Measurements from ENCODE around the gene PRR11.

DNA sequence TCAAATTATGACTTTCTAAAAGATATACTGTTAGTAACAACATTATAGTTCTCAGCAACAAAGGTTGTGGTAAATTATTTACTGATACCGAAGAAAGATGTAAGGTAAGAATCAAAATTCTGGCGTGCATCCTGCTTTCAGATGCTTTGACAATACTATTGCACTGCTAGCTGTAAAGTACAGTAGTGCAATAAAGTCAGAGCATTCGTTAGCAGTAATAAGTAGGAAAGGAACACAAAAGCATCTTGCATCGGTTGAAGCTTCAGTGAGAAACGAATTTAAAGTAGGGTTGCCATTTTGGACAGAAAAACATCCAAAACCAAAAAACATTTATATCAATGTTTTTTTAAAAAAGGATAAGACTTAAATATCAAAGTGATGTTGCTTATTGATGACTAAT is 4.5 kb upstream of the PRR11 start:
- no peak for TF ChIP-seq POLR2A (IDR thresholded peaks at IDR 0.05; ENCODE audit: low read depth, low read length)
- TF ChIP-seq POLR2AphosphoS5 (IDR thresholded peaks at IDR 0.05; ENCODE audit: low read depth, low read length), result no peak
- no peak for TF ChIP-seq TAF1 (IDR thresholded peaks at IDR 0.05; ENCODE audit: low read depth, low read length)

Data from GM12891 (cell line).